ENCODE data around the gene SF3A1. TPM values are rescaled to one million over a fixed set of nuclear protein-coding genes. Genes with fewer than 3 reads are reported as not detected.
"Not testable (repeated sequence)": the region's sequence is repeated elsewhere in the genome, so short reads cannot be mapped to it uniquely, and the experiment has no call there.

The SF3A1 gene
- polyA plus RNA-seq, 4 donors = 17.6 to 94.1 (median 27.2) TPM

GRCh38 chr22:30351226-30351625, 5.5 kb downstream of the SF3A1 start:
- Histone ChIP-seq H3K9me3 (ENCODE audit: control insufficient read depth in 2 of 2, insufficient read depth in 1 of 2, low read depth in 1 of 2, low read length in 1 of 2) (no peaks in the 10 kb centered on the region), H3K4me1 (ENCODE audit: control insufficient read depth in 3 of 3, insufficient read depth in 2 of 3, low read depth in 1 of 3, low read length in 2 of 3) (peaks cover 3 to 17% (median 10%) of the 10 kb centered on the region in 3 donors), H3K27ac (ENCODE audit: low read depth in 1 of 3, low read length in 2 of 3) (no peak overlapping the region), H3K27me3 (ENCODE audit: control insufficient read depth in 3 of 3, insufficient read depth in 3 of 3, low read length in 3 of 3) (no peaks in the 10 kb centered on the region), H3K36me3 (ENCODE audit: control insufficient read depth in 3 of 3, insufficient read depth in 2 of 3, low read depth in 1 of 3, low read length in 3 of 3) (peaks cover 18 to 64% (median 19%) of the 10 kb centered on the region in 3 donors), H3K4me3 (ENCODE audit: low read depth in 1 of 3, low read length in 3 of 3) (no peak overlapping the region)
- DNase-seq (no peak), FAIRE-seq (no peak)
- 87 to 99% (median 91%) methylated on average over 3 of the region's 3 CpGs for WGBS, 3 donors

GRCh38 chr22:30348809-30349208, 7.9 kb downstream of the SF3A1 start:
- FAIRE-seq (no peak), DNase-seq (no peak)
- H3K36me3 ChIP-seq (ENCODE audit: control insufficient read depth in 3 of 3, insufficient read depth in 2 of 3, low read depth in 1 of 3, low read length in 3 of 3) = peaks cover 33 to 79% (median 39%) of the 10 kb centered on the region in 3 donors
- H3K27me3 ChIP-seq (ENCODE audit: control insufficient read depth in 3 of 3, insufficient read depth in 3 of 3, low read length in 3 of 3) = no peaks in the 10 kb centered on the region
- no peaks in the 10 kb centered on the region for H3K9me3 ChIP-seq (ENCODE audit: control insufficient read depth in 2 of 2, insufficient read depth in 1 of 2, low read depth in 1 of 2, low read length in 1 of 2)
- WGBS, 3 donors = 67 to 84% (median 80%) methylated on average over 4 of the region's 4 CpGs
- H3K4me3 ChIP-seq (ENCODE audit: low read depth in 1 of 3, low read length in 3 of 3) = no peak overlapping the region
- H3K27ac ChIP-seq (ENCODE audit: low read depth in 1 of 3, low read length in 2 of 3) = no peak overlapping the region
- no peaks in the 10 kb centered on the region for H3K4me1 ChIP-seq (ENCODE audit: control insufficient read depth in 3 of 3, insufficient read depth in 2 of 3, low read depth in 1 of 3, low read length in 2 of 3)

- Histone ChIP-seq H3K27me3 (ENCODE audit: control insufficient read depth in 3 of 3, insufficient read depth in 3 of 3, low read length in 3 of 3) (no peaks in the 10 kb centered on the region), H3K36me3 (ENCODE audit: control insufficient read depth in 3 of 3, insufficient read depth in 2 of 3, low read depth in 1 of 3, low read length in 3 of 3) (peaks cover 33 to 77% (median 40%) of the 10 kb centered on the region in 3 donors), H3K4me3 (ENCODE audit: low read depth in 1 of 3, low read length in 3 of 3) (no peak overlapping the region), H3K27ac (ENCODE audit: low read depth in 1 of 3, low read length in 2 of 3) (no peak overlapping the region), H3K9me3 (ENCODE audit: control insufficient read depth in 2 of 2, insufficient read depth in 1 of 2, low read depth in 1 of 2, low read length in 1 of 2) (no peaks in the 10 kb centered on the region), H3K4me1 (ENCODE audit: control insufficient read depth in 3 of 3, insufficient read depth in 2 of 3, low read depth in 1 of 3, low read length in 2 of 3) (no peaks in the 10 kb centered on the region)
- DNase-seq (no peak), FAIRE-seq (no peak)
- 75 to 91% (median 80%) methylated on average over 4 of the region's 4 CpGs for WGBS, 3 donors
These were observed 8.3 kb downstream of the SF3A1 start for GRCh38 chr22:30348404-30348803.

GRCh38 chr22:30347255-30347892, 9.3 kb downstream of the SF3A1 start:
- Histone ChIP-seq H3K9me3 (ENCODE audit: control insufficient read depth in 2 of 2, insufficient read depth in 1 of 2, low read depth in 1 of 2, low read length in 1 of 2) (no peaks in the 10 kb centered on the region), H3K4me3 (ENCODE audit: low read depth in 1 of 3, low read length in 3 of 3) (no peak overlapping the region), H3K4me1 (ENCODE audit: control insufficient read depth in 3 of 3, insufficient read depth in 2 of 3, low read depth in 1 of 3, low read length in 2 of 3) (no peaks in the 10 kb centered on the region), H3K27me3 (ENCODE audit: control insufficient read depth in 3 of 3, insufficient read depth in 3 of 3, low read length in 3 of 3) (no peaks in the 10 kb centered on the region), H3K36me3 (ENCODE audit: control insufficient read depth in 3 of 3, insufficient read depth in 2 of 3, low read depth in 1 of 3, low read length in 3 of 3) (peaks cover 37 to 79% (median 43%) of the 10 kb centered on the region in 3 donors), H3K27ac (ENCODE audit: low read depth in 1 of 3, low read length in 2 of 3) (no peak overlapping the region)
- 53 to 63% (median 59%) methylated on average over 5 of the region's 5 CpGs for WGBS, 3 donors
- FAIRE-seq (no peak), DNase-seq (no peak)

GRCh38 chr22:30344447-30345200, 12.1 kb downstream of the SF3A1 start:
- no peak overlapping the region for H3K4me3 ChIP-seq (ENCODE audit: low read depth in 1 of 3, low read length in 3 of 3)
- H3K4me1 ChIP-seq (ENCODE audit: control insufficient read depth in 3 of 3, insufficient read depth in 2 of 3, low read depth in 1 of 3, low read length in 2 of 3) = peaks cover 0 to 2% (median 0%) of the 10 kb centered on the region in 3 donors
- no peak for FAIRE-seq

GRCh38 chr22:30340911-30341685, 15.6 kb downstream of the SF3A1 start:
- FAIRE-seq = no peak
- no peak overlapping the region for H3K27ac ChIP-seq (ENCODE audit: low read depth in 1 of 3, low read length in 2 of 3)
- WGBS, 3 donors = 82 to 93% (median 88%) methylated on average over 14 to 16 of the region's 16 CpGs
- H3K4me1 ChIP-seq (ENCODE audit: control insufficient read depth in 3 of 3, insufficient read depth in 2 of 3, low read depth in 1 of 3, low read length in 2 of 3) = peaks cover 0 to 2% (median 0%) of the 10 kb centered on the region in 3 donors
- no peak for DNase-seq
- H3K9me3 ChIP-seq (ENCODE audit: control insufficient read depth in 2 of 2, insufficient read depth in 1 of 2, low read depth in 1 of 2, low read length in 1 of 2) = no peaks in the 10 kb centered on the region
- H3K27me3 ChIP-seq (ENCODE audit: control insufficient read depth in 3 of 3, insufficient read depth in 3 of 3, low read length in 3 of 3) = no peaks in the 10 kb centered on the region
- H3K36me3 ChIP-seq (ENCODE audit: control insufficient read depth in 3 of 3, insufficient read depth in 2 of 3, low read depth in 1 of 3, low read length in 3 of 3) = peaks cover 60 to 93% (median 70%) of the 10 kb centered on the region in 3 donors
- H3K4me3 ChIP-seq (ENCODE audit: low read depth in 1 of 3, low read length in 3 of 3) = no peak overlapping the region

More at GRCh38 chr22:30344447-30345200, 12.1 kb downstream of the SF3A1 start:
- no peak overlapping the region for H3K27ac ChIP-seq (ENCODE audit: low read depth in 1 of 3, low read length in 2 of 3)
- 89 to 91% (median 91%) methylated on average over 13 of the region's 13 CpGs for WGBS, 3 donors
- H3K27me3 ChIP-seq (ENCODE audit: control insufficient read depth in 3 of 3, insufficient read depth in 3 of 3, low read length in 3 of 3) = no peaks in the 10 kb centered on the region
- no peak for DNase-seq
- H3K9me3 ChIP-seq (ENCODE audit: control insufficient read depth in 2 of 2, insufficient read depth in 1 of 2, low read depth in 1 of 2, low read length in 1 of 2) = no peaks in the 10 kb centered on the region
- peaks cover 45 to 83% (median 60%) of the 10 kb centered on the region in 3 donors for H3K36me3 ChIP-seq (ENCODE audit: control insufficient read depth in 3 of 3, insufficient read depth in 2 of 3, low read depth in 1 of 3, low read length in 3 of 3)

GRCh38 chr22:30338802-30339201, 17.9 kb downstream of the SF3A1 start:
- FAIRE-seq = no peak
- DNase-seq = no peak
- Histone ChIP-seq H3K36me3 (ENCODE audit: control insufficient read depth in 3 of 3, insufficient read depth in 2 of 3, low read depth in 1 of 3, low read length in 3 of 3) (peaks cover 61 to 95% (median 69%) of the 10 kb centered on the region in 3 donors), H3K27ac (ENCODE audit: low read depth in 1 of 3, low read length in 2 of 3) (no peak overlapping the region), H3K9me3 (ENCODE audit: control insufficient read depth in 2 of 2, insufficient read depth in 1 of 2, low read depth in 1 of 2, low read length in 1 of 2) (no peaks in the 10 kb centered on the region), H3K4me3 (ENCODE audit: low read depth in 1 of 3, low read length in 3 of 3) (no peak overlapping the region), H3K27me3 (ENCODE audit: control insufficient read depth in 3 of 3, insufficient read depth in 3 of 3, low read length in 3 of 3) (no peaks in the 10 kb centered on the region), H3K4me1 (ENCODE audit: control insufficient read depth in 3 of 3, insufficient read depth in 2 of 3, low read depth in 1 of 3, low read length in 2 of 3) (peaks cover 0 to 2% (median 0%) of the 10 kb centered on the region in 3 donors)
- WGBS, 3 donors = 94 to 97% (median 97%) methylated on average over 7 of the region's 7 CpGs

GRCh38 chr22:30338341-30338740, 18.4 kb downstream of the SF3A1 start:
- not testable (repeated sequence) for H3K27me3 ChIP-seq (ENCODE audit: control insufficient read depth in 3 of 3, insufficient read depth in 3 of 3, low read length in 3 of 3); FAIRE-seq; DNase-seq; H3K9me3 ChIP-seq (ENCODE audit: control insufficient read depth in 2 of 2, insufficient read depth in 1 of 2, low read depth in 1 of 2, low read length in 1 of 2); H3K4me1 ChIP-seq (ENCODE audit: control insufficient read depth in 3 of 3, insufficient read depth in 2 of 3, low read depth in 1 of 3, low read length in 2 of 3); H3K4me3 ChIP-seq (ENCODE audit: low read depth in 1 of 3, low read length in 3 of 3); H3K27ac ChIP-seq (ENCODE audit: low read depth in 1 of 3, low read length in 2 of 3)
- WGBS, 3 donors = 87 to 90% (median 90%) methylated on average over 8 to 9 of the region's 9 CpGs
- peaks cover 63 to 96% (median 69%) of the 10 kb centered on the region in 3 donors for H3K36me3 ChIP-seq (ENCODE audit: control insufficient read depth in 3 of 3, insufficient read depth in 2 of 3, low read depth in 1 of 3, low read length in 3 of 3)
